GM23338 (cell line): ENCODE results near the gene FHL1. TPM values are rescaled to one million over a fixed set of nuclear protein-coding genes. Genes with fewer than 3 reads are reported as not detected.

Experiments used
- ATAC-seq: fragments of 200-7000 bp; cut with Tn5 transposase; 3 replicates; pipeline ENCODE4 v1.9.1; 2020
- DNase-seq: peaks from one replicate; pipeline ENCODE4 v3.0.0-alpha.2; 2015; ENCODE audit warnings: low spot score
- H2AFZ ChIP-seq: fragments of 200-600 bp; sonication (generic); 2 replicates; pipeline ENCODE4 v1.8.0; 2016; ENCODE audit warnings: antibody characterized with exemption, mild to moderate bottlenecking, moderate library complexity
- H3F3A ChIP-seq: fragments of 200-600 bp; sonication (generic); replicated peaks from 2 replicates; pipeline ENCODE4 v1.8.0; 2017; ENCODE audit warnings: antibody characterized with exemption, mixed run types, low read depth
- H3K27ac ChIP-seq: fragments of 200-600 bp; sonication (generic); 2 replicates; pipeline ENCODE4 v1.6.1; 2016; ENCODE audit warnings: low read depth
- H3K27me3 ChIP-seq: fragments of 200-600 bp; sonication (generic); 2 replicates; pipeline ENCODE4 v1.8.0; 2016; ENCODE audit warnings: mild to moderate bottlenecking, mixed run types, moderate library complexity; ENCODE audit not compliant: insufficient read depth
- H3K36me3 ChIP-seq: fragments of 200-600 bp; sonication (generic); 2 replicates; pipeline ENCODE4 v1.8.0; 2016; ENCODE audit warnings: mild to moderate bottlenecking; ENCODE audit not compliant: insufficient read depth
- H3K4me1 ChIP-seq: fragments of 200-600 bp; sonication (generic); 2 replicates; pipeline ENCODE4 v1.8.0; 2016; ENCODE audit warnings: mild to moderate bottlenecking, moderate library complexity; ENCODE audit not compliant: insufficient read depth
- H3K4me2 ChIP-seq: fragments of 200-600 bp; sonication (generic); 2 replicates; pipeline ENCODE4 v1.7.1; 2017; ENCODE audit warnings: mixed run types
- H3K4me3 ChIP-seq: fragments of 200-600 bp; sonication (generic); 2 replicates; pipeline ENCODE4 v1.6.1; 2016; ENCODE audit warnings: mixed run types
- H3K79me2 ChIP-seq: fragments of 200-600 bp; sonication (generic); replicated peaks from 2 replicates; pipeline ENCODE4 v1.8.0; 2017; ENCODE audit warnings: mild to moderate bottlenecking; ENCODE audit not compliant: insufficient read depth
- H3K9me2 ChIP-seq: fragments of 200-600 bp; sonication (generic); 2 replicates; pipeline ENCODE4 v1.8.0; 2017; ENCODE audit not compliant: insufficient read depth
- H4K20me1 ChIP-seq: fragments of 200-600 bp; sonication (generic); replicated peaks from 2 replicates; pipeline ENCODE4 v1.8.0; 2017; ENCODE audit warnings: mild to moderate bottlenecking; ENCODE audit not compliant: insufficient read depth
- H3K27ac Mint-ChIP-seq: 2 replicates; pipeline ENCODE4 v1.8.0; 2020; ENCODE audit warnings: inconsistent platforms, mild to moderate bottlenecking, moderate library complexity, mixed read lengths
- H3K27me3 Mint-ChIP-seq: 3 replicates; pipeline ENCODE4 v1.8.0; 2022; ENCODE audit warnings: low read depth, mild to moderate bottlenecking, moderate library complexity, mixed read lengths, inconsistent platforms; ENCODE audit not compliant: insufficient read depth, poor library complexity
- H3K36me3 Mint-ChIP-seq: 3 replicates; pipeline ENCODE4 v1.8.0; 2021; ENCODE audit warnings: low read depth, mild to moderate bottlenecking, inconsistent platforms, moderate library complexity, mixed read lengths
- H3K4me1 Mint-ChIP-seq: 3 replicates; pipeline ENCODE4 v1.8.0; 2020; ENCODE audit warnings: mild to moderate bottlenecking, inconsistent platforms, mixed read lengths
- H3K4me3 Mint-ChIP-seq: 3 replicates; pipeline ENCODE4 v1.8.0; 2021; ENCODE audit warnings: moderate library complexity, mild to moderate bottlenecking, inconsistent platforms, mixed read lengths
- H3K9me3 Mint-ChIP-seq: 3 replicates; pipeline ENCODE4 v1.8.0; 2020; ENCODE audit warnings: moderate library complexity, mild to moderate bottlenecking, inconsistent platforms, mixed read lengths
- CREB1 ChIP-seq: fragments of 250-450 bp; sonication (Bioruptor Pico); IDR thresholded peaks from 2 replicates; pipeline ENCODE4 v1.5.0; 2020; ENCODE audit warnings: low read depth, mild to moderate bottlenecking, moderate library complexity
- EZH2 ChIP-seq: fragments of 200-600 bp; sonication (generic); IDR thresholded peaks from one replicate; pipeline ENCODE4 v1.8.0; 2017; ENCODE audit warnings: antibody characterized with exemption, mild to moderate bottlenecking, low read depth; ENCODE audit not compliant: unreplicated experiment
- EZH2phosphoT487 ChIP-seq: fragments of 200-600 bp; sonication (generic); IDR thresholded peaks from one replicate; pipeline ENCODE4 v1.8.1; 2018; ENCODE audit warnings: antibody characterized with exemption; ENCODE audit not compliant: unreplicated experiment
- JUNB ChIP-seq: IDR thresholded peaks from one replicate; pipeline ENCODE4 v1.6.1; 2016; ENCODE audit warnings: antibody characterized with exemption; ENCODE audit not compliant: unreplicated experiment
- NANOG ChIP-seq: IDR thresholded peaks from 2 replicates; pipeline ENCODE4 v1.6.1; 2016; ENCODE audit warnings: antibody characterized with exemption, borderline replicate concordance
- POLR2AphosphoS5 ChIP-seq: IDR thresholded peaks from 2 replicates; pipeline ENCODE4 v1.6.1; 2016; ENCODE audit warnings: antibody characterized with exemption, low read depth
- ZNF462 ChIP-seq: fragments of 250-450 bp; sonication (Bioruptor Pico); IDR thresholded peaks from 2 replicates; pipeline ENCODE4 v1.5.0; 2020; ENCODE audit warnings: mild to moderate bottlenecking, moderate library complexity
- polyA plus RNA-seq: library from polyadenylated mRNA; unstranded; fragments of >200 nt; fragmentation: Nextera tagmentation; extraction: Ambion mirVana; gene quantifications from 2 replicates; pipeline ENCODE4 v1.2.1, GENCODE V29; 2016
- total RNA-seq: library from RNA; depleted of rRNA; stranded (reverse); fragments of >200 nt; shearing (Covaris generic); gene quantifications from 2 replicates; pipeline ENCODE4 v1.2.3, GENCODE V29; 2014

The FHL1 gene
- total and polyA plus RNA-seq, 2 experiments from 2014 or later = 47.9 to 60.4 TPM

GRCh38 chrX:136115904-136116297 is 31.4 kb upstream of the FHL1 start:
- Histone ChIP-seq H3K27me3 (no peaks in the 10 kb centered on the region), H3K27ac (no peak overlapping the region), H3F3A (no peaks in the 10 kb centered on the region), H3K4me1 (no peaks in the 10 kb centered on the region), H3K4me2 (no peak overlapping the region), H3K79me2 (no peaks in the 10 kb centered on the region), H3K36me3 (no peaks in the 10 kb centered on the region), H2AFZ (no peak overlapping the region), H3K4me3 (no peak overlapping the region), H3K9me2 (no peaks in the 10 kb centered on the region), H4K20me1 (no peaks in the 10 kb centered on the region)
- DNase-seq = no peak
- H3K4me3 Mint-ChIP-seq = no peak overlapping the region
- no peaks in the 10 kb centered on the region; the same call in 2 of the 3 replicates for H3K9me3 Mint-ChIP-seq
- H3K27me3 Mint-ChIP-seq = no peaks in the 10 kb centered on the region
- H3K36me3 Mint-ChIP-seq = no peaks in the 10 kb centered on the region
- H3K4me1 Mint-ChIP-seq = no peaks in the 10 kb centered on the region
- no peak for TF ChIP-seq CREB1 (CRISPR knock-in tag)
- no peak for TF ChIP-seq ZNF462 (CRISPR knock-in tag)
- TF ChIP-seq EZH2 = no peak
- H3K27ac Mint-ChIP-seq = no peak overlapping the region
- ATAC-seq = no peak

- Histone ChIP-seq H3F3A (no peaks in the 10 kb centered on the region), H3K79me2 (no peaks in the 10 kb centered on the region), H3K4me2 (no peak overlapping the region), H3K4me3 (no peak overlapping the region), H3K4me1 (no peaks in the 10 kb centered on the region), H3K36me3 (no peaks in the 10 kb centered on the region), H4K20me1 (no peaks in the 10 kb centered on the region), H3K9me2 (no peaks in the 10 kb centered on the region), H3K27me3 (no peaks in the 10 kb centered on the region), H3K27ac (no peak overlapping the region), H2AFZ (no peak overlapping the region)
- Mint-ChIP-seq H3K4me1 (no peaks in the 10 kb centered on the region), H3K4me3 (no peak overlapping the region), H3K9me3 (no peaks in the 10 kb centered on the region), H3K36me3 (no peaks in the 10 kb centered on the region), H3K27ac (no peak overlapping the region), H3K27me3 (no peaks in the 10 kb centered on the region)
- ATAC-seq = no peak
- DNase-seq = no peak
- TF ChIP-seq NANOG = no peak
- TF ChIP-seq POLR2AphosphoS5 = no peak
- no peak for TF ChIP-seq ZNF462 (CRISPR knock-in tag)
- TF ChIP-seq EZH2phosphoT487 = no peak
- no peak for TF ChIP-seq JUNB
- no peak for TF ChIP-seq EZH2
These were observed 25.5 kb upstream of the FHL1 start for GRCh38 chrX:136121788-136122187.
